ENCODE results near the gene PPP1R9A.

The PPP1R9A gene

DNA sequence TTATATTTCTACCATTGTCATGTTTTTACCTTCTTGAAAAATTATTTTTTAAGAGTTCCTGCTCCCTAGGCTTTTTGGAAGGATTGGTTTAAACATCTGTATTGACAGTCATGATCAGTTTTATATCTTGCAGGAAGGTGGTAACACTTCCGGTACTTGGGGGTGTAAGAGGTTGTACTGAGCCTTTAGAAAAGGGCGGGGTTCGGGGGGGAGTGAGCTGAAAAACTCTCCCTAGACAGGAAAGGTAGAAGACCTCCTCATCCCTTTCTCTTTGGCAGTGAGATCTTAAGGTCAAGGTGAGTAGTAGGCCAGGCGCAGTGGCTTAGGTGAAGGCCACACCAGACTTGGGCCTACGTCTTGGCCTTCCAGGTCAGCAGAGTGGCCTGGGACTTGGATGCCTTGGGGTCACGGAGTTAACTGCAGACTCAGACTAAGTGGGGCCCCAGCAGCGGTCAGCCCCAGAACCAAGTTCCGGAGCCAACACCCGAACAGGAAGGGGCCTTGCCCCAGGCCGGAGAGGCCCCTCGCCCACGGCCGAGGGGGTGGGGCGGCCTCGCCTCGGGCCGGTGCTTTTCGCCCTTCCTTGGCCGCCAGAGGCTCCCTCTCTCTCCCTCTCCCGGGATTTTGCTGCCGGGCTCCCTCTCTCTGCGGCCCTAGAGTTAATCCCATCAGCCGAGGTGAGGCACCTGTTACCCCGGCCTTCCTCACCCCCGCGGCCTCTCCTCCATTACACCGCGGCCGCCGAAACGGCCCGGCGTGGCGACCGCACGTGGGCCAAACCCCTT is at the start of gene PPP1R9A:
PPP1R9A (plus strand) TSS at position 569 of the 785 bp plus-strand sequence. CDS start 2,520 bp downstream, outside the sequence.
- no peak for DNase-seq

DNA sequence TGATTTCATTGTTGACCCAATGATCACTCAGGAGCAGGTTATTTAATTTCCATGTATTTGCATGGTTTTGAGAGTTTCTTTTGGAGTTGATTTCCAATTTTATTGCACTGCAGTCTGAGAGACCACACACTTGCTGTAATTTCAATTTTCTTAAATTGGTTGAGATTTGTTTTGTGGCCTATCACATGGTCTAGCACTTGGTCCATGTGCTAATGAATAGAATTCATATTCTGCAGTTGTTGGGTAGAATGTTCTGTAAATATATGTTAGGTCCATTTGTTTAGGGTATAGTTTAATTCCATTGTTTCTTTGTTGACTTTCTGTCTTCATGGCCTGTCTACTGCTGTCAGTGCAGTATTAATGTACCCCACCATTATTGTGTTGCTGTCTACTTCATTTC is 36.3 kb upstream of the PPP1R9A start:
- DNase-seq: no peak

DNA sequence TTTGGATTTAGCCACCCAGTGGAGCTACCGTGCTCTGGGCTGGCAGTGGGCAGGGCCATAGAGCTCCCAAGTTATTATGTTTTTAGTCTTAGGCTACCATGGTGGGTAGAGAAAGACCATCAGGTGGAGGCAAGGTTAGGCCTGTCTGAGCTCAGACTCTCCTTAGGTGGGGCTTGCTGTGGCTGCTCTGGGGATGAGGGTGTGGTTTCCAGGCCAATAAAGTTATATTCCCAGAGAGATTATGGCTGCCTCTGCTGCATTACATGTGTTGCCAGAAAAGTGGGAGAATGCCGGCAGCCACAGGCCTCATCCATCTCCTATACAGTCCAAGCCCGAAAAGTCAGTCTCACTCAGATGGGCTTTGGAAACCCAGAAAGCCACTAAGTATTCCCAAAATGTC is 34.2 kb upstream of the PPP1R9A start:
- no peak for DNase-seq

DNA sequence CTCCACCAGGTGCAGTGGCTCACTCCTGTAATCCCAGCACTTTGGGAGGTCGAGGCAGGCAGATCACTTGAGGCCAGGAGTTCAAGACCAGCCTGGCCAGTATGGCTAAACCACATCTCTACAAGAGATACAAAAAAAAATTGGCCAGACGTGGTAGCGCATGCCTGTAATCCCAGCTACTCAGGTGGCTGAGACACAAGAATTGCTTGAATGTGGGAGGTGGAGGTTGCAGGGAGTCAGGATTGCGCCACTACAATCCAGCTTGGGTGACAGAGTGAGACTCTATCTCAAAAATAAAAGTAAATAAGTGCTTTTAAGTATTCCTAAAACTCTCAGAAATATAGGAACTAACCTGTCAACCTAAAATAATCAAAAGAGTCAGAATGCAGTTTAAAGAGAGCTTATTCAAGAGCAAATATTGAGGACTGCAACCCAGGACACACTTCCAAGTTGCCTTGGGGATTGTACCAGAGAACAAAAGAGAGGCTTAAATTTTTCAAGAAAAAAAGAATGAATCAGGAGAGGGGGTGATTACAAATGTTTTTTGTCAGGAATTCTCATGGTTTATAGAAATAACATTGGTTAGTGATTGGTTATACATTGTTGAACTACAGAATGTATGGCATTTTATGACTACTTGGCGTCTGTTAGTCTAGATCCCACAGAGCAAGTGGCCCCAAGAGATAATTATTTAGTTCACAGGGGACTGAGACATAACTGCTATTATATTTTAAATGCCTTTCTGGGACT is 33.2 kb upstream of the PPP1R9A start:
- peak; percentile 3 for DNase-seq

DNA sequence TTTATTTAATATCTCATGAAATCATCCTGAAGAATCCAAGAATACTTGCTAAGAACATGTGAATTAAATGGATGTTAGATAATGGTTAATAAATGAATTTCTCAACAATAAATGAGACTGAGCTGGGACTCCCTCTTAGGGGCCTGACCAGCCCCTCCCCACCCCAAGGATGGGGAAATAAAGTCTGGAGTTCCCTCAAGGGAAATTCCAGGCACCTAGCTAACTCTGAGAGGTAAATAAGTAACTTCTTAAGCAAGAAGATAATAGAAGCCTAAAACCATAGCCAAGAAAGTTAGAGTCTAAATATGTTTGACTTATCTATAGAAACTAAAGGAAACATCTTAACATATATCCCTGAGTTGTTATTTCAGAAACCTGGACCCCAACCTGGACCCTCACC is 32.2 kb upstream of the PPP1R9A start:
- no peak for DNase-seq

DNA sequence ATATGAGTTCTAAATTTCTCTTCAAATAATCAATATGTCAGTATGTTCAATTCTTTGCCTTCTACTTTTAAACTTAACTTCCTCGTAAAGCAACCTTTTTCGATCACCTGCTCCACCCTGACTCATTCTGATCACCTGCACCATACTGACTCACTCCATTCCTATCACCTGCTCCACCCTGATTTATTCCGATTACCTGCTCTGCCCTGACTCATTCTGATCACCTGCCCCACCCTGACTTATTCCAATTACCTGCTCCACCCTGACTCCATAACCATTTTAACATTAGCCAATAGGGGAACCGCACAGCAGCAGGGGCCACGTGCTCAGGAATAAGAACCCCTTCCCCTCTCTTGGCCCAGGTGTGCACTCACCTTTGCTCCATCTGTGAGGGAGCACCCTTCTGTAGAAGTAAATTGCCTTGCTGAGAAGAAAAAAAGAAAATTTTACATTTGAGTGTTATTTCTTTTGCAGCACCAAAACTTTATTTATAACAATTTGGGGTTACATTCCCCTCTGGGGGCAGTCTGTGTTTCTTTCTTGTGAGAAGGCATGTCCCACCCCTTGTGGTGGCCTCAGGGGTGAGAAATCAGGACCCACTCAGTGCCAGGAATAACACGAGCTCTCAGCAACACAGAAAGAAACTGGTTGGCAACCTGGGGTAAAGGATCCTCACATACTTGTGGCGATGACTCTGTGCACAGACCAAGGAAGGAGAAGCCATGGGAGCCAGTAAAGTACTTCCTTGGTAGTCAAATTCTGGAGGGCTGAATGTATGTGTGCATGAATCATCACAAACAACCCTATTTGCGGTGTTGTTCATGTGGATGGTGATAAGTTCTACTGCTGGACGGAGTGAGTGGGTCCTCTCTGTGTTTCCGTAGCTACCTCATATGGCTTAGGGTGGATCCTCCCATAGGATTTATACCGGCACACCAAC is 29.4 kb upstream of the PPP1R9A start:
- DNase-seq: no peak

DNA sequence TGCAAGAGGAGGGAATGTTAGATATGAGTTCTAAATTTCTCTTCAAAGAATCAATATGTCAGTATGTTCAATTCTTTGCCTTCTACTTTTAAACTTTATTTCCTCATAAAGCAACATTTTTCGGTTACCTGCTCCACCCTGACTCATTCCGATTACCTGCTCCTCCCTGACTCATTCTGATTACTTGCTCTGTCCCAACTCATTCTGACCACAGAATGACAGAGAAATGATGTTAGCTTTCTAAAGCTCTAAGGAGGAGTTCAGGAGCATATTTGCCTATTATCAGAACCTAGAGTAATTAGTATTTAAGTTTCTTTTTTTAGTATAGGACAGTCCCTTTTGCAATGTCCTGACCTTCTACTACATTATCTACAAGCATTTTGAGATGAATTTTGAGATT is 24.5 kb upstream of the PPP1R9A start:
- DNase-seq: no peak

DNA sequence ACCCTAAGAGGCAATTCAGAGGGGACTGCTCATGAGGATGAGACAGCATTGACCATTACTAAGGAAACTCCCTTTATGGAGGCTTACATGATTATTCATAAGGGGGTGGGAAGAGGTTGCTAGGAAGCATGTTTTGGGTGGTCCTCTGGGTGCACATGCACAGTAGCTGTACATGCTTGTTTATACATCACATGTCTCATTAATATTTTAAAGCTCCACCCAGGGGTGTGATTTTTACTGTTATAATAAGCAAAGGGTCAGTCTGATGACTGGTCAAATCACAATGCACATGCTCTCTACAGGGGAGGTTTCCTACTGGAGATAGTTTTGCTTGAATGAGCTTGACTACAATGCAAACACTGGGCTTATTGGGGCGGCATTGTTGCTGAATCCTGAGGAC is 23.8 kb upstream of the PPP1R9A start:
- DNase-seq: no peak

DNA sequence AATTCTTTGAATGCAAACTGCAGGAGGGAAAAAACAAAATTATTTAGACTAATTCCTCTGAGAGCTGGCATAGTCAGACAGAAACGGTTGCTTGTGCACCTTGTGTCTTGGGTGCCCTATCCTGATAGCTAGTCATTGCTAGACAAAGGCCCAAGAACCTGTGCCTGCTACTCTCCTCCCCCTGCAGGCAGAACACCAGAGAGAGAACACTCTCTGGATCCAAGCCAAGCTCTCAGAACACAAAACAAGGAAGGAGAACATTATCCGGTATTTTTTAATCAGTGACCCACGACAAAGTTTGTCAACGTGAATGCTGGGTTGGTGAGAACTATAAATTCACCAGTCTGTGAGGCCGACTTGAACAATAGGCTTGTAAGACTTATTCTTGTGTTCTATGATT is 18.8 kb upstream of the PPP1R9A start:
- DNase-seq: no peak

DNA sequence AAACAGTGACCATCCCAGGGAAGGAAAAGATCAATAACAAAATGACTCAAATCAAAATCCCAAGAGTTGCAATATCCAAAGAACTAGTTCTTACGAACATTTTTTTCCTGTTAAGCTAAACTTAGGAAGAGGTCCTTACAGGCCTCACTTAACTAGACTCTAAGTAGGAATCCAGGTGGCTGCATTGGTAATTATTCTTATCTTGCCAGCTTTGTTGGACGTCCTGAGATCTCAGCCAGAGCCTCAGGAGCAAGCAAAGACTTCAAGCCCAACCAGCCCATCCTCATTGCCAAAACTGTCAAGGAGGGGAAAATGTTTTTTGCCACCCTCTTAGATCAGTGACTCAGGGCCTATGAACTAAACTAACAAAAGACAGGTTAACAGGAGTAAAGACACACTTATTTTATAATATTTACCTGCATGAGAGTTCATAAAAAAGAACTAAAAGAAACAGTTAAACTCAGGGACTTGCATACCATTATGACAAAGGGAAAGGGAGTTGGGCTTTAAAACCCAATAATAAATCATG is 18.3 kb upstream of the PPP1R9A start:
- no peak for DNase-seq

DNA sequence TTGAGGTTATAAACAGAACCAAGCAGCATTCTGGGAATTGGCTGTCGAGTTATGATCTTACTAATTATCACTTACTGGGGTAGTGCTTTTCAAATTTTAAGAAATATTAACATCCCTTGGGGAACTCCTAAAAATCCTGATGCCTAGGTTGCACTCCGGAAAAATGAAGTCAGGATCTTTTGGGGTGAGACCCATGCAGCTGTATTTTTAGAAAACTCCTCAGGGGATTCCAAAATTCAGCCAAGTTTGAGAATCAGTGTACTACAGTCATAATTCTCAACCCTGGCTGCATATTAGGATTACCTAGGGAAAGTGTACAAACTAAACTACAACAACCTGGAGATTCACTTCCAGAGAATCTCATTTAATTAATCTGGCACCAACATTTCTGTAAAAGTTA is 17.2 kb upstream of the PPP1R9A start:
- no peak for DNase-seq

DNA sequence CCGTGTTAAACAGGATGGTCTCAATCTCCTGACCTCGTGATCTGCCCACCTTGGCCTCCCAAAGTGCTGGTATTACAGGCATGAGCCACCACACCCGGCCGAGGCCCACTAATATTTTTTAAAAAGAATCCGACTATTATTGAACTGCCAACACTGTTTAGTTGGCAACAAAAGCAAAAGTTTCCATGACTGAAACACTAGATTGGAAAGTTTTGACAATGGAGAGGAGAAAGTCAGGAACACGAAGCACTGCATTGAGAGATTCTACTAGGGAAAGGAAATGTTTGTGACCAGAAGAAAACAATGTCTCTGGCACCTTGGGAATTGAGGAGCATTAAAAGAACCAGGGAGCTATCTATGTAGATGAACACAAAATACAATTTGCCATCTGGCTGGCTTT is 13.7 kb upstream of the PPP1R9A start:
- no peak for DNase-seq

DNA sequence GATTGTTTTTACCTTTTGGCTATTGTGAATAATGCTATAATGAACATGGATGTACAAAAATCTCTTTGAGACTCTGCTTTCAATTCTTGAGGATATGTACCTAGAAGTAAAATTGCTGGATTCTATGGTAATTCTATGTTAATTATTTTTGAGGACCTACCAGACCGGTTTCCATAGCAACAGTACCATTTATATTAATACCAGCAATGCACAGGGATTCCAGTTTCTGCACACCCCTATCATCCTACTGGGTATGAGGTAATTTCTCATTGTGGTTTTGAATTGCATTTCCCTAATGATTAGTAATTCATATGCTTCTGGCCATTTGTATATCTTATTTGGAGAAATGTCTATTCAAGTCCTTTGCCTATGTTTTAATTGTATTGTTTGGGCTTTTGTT is 9.9 kb upstream of the PPP1R9A start:
- peak; percentile 25 for DNase-seq

DNA sequence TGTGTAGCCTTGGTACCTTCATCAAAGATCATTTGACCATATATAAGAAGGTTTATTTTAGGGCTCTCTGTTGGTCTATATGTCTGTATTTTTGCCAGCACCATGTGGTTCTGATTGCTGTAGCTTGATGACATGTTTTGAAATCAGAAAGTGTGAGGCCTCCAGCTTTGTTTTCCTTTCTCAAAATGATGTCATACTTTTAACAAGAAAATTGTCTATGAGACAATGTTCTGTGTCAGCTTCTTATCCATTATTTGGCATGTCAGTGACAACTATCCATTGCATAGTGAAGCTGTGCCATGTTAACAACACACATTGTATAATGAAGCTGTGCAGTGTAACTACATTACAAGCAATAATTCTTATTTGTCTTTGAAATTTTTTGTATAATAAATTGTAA is 9.1 kb upstream of the PPP1R9A start:
- DNase-seq: no peak

DNA sequence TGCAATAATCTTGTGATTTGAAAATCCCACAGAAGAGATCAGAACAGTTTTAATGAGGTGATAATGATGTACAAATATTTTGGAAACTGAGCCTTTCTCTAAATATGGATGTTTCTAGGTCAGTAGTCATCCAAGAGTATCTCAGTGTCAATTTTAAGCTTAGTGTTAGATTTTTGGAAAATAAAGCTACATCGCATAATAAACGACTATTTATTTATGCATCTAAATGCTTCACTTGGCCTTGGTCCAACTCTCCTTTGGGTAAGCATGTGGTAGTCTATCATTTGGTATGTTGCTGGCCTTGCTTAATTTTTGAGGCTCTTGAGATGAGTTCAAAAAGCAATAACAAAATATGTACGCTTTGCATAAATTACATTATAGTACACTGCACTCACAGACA is 5.4 kb upstream of the PPP1R9A start:
- no peak for DNase-seq

DNA sequence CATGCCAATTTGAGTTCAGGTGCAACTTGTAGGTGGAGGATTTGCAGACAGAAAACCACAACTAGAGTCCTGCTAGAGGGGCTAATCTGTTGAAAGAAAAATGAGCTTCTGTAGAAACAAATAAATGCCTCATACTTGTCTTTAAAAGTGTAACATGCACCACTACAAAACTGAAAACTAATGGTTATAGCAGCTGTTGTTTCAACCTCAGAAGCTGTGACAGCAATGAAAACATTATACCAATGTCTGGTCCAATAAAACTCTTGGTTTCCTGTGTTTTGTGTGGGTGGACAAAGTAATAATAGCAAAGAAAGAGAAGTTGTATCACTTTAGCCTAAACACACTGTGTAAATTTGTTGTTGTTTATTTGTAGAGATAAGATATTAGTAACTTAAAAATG is 3.4 kb upstream of the PPP1R9A start:
- DNase-seq: no peak

DNA sequence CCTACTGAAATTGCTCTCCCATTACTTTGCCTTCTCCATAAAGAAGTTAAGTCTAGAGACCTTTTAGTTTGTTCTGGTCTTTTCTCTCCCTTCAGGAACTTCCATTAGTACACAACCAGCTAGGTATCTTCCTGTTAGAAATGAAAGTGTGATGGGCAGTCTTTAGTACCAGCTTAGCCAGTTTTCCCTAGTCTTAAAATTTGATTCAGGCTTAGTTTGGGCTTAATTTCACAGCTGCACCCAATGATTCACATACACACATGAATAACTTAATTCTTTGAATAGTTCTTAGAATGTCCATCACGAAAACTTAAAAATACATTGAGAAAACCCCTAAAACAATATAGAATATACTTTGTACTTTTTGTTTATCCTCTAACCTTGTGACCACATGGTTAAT is 2.4 kb upstream of the PPP1R9A start:
- no peak for DNase-seq

DNA sequence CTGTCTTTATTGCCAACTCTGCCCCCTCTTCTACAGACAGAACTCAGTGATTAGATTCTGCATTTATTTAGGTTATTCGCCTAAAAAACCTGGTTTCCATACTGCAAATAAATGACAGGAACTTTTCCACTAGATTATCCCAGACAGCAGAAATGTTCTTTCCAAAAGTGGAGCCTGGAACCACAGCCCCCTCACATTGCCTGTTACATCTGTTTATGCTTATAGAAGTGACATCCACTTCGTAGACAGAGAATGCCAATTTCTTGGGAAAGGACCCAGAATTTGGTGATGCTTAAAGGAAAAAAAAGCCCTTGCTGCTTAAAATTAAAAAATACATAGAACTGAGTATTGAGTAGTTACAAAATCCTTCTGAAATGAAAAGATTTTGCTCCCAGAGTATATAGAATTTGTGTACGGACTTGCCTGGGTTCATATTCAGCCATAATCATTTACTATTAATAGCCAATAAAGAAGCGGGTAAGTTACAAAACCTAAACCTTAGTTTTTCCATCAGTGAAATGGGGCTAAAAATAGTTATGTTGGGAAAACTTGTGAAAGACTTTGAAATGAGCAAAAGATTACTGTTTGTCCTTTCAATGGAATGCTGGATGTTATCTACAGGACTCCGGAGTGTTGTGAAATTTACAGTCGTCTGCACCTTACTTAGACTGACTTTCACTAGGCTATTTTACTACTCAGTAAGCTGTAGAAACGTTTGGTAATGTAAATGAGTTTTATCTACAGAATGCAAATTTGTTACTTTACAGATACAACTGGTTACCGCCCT is 1.1 kb upstream of the PPP1R9A start:
- DNase-seq: no peak

DNA sequence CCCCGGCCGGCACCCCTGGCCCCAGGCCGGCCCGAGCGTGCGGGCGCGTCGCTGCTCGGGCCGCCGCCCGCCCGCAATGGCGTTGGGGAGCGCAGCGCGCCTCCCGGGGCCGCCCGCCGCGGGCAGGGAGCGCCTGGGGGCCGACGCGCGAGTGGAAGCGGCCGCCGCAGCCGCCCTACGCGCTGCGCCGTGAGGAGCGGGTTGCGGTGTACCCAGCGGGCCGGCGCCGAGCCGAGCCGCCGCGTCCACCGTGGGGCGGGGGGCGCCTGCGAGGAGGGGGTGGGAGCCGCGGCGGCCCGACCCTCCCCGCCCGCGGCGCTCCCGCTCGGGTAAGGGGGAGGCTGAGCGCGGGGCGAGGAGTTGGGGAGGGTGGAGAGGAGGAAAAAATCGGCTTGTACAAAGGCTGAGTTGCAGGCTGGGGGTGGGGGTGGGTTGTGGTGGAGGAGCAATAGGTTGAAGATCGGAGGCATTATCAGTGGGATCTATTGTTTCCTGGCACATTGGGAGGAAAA is 473 bp downstream of the PPP1R9A start:
- no peak for DNase-seq

DNA sequence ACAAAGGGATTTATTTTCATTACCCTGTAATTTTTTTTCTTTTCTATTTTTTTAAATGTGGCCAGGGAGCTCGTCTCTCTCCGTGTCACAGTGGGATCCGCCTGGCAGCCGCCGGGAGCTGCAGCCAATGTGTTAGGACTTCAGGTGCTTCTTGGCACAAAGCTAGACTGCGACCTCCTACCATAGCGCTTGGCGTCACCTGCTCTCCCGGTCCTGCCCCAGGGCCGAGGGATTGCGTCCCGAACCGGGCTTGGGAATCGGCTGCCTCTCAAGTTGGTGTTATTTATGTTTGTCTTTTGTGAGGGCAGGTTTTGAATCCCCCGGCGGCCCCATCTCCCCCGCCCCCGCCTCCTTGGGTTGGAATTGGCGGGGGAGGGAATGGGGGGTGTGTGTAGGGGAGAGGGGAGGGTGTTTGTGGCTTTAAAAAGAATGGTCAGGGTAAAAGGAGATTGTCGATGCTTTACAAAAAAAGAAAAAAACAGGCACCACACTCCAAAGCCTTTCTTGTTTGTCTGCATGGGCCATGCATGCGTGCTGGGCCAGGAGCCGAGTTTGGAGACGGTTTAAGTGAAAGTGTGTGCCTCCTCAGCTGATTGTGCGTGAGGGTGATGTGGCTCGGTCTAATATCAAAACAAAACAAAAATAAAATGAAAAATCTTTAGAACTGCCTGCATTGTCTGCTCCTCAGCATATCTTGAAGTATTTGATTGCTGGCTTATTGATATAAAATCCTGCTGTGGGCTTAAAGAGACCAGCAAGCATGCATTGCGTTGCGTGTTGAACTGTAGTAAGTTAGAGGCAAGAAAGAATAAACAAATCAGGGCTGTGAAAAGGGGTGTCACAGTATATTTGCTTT is 1.2 kb downstream of the PPP1R9A start:
- DNase-seq: peak; percentile 4

DNA sequence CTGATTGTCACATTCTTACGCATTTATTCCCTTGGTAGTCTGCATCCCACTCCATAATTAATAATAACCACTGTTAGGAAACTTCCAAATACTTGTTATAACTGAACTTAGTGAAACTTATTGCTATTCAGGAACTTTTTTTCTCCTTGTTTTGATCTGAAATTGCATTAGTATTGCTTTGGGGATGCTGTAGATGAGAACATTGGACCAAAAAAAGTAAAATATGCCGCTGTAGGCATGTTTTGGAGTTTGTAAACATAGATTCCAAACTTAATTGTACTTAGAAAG is 1.7 kb downstream of the PPP1R9A start:
- no peak for DNase-seq

All from fibroblast of upper back skin (primary cell).